SU-DHL-6 (cell line): ENCODE measurements around the gene SPESP1.
"Not testable (repeated sequence)": the region's sequence is repeated elsewhere in the genome, so short reads cannot be mapped to it uniquely, and the experiment has no call there.

Experiments used
- H2AFZ ChIP-seq: fragments of 200-600 bp; sonication (generic); 2 replicates; pipeline ENCODE4 v1.6.1; 2014; ENCODE audit warnings: low read depth, mild to moderate bottlenecking, moderate library complexity, mixed read lengths, antibody characterized with exemption, low read length; ENCODE audit not compliant: severe bottlenecking
- H3F3A ChIP-seq: fragments of 200-600 bp; shearing (Covaris generic); 2 replicates; pipeline ENCODE4 v1.6.0; 2016; ENCODE audit warnings: antibody characterized with exemption, mild to moderate bottlenecking; ENCODE audit not compliant: insufficient read depth
- H3K27ac ChIP-seq: fragments of 200-600 bp; sonication (generic); 2 replicates; pipeline ENCODE4 v1.5.1; 2016; ENCODE audit warnings: low read depth, mild to moderate bottlenecking, low read length, moderate library complexity, mixed read lengths
- H3K27me3 ChIP-seq: fragments of 200-600 bp; sonication (generic), shearing (Covaris generic); 2 replicates; pipeline ENCODE4 v1.6.0; 2014; ENCODE audit warnings: mild to moderate bottlenecking, low read length
- H3K36me3 ChIP-seq: fragments of 200-600 bp; sonication (generic); 2 replicates; pipeline ENCODE4 v1.6.1; 2014; ENCODE audit warnings: mild to moderate bottlenecking, low read length, mixed read lengths
- H3K4me2 ChIP-seq: fragments of 300-600, 200-600 bp; shearing (Covaris generic), sonication (generic); 2 replicates; pipeline ENCODE4 v1.6.0; 2014; ENCODE audit warnings: low read length, low read depth, mild to moderate bottlenecking; ENCODE audit not compliant: poor library complexity, severe bottlenecking
- H3K4me3 ChIP-seq: fragments of 200-600 bp; sonication (generic); 2 replicates; pipeline ENCODE4 v1.5.1; 2014; ENCODE audit warnings: antibody characterized with exemption, low read length, mild to moderate bottlenecking, mixed read lengths; ENCODE audit not compliant: insufficient read depth, poor library complexity, severe bottlenecking
- H3K79me2 ChIP-seq: fragments of 200-600 bp; sonication (generic); 2 replicates; pipeline ENCODE4 v1.6.1; 2014; ENCODE audit warnings: mild to moderate bottlenecking, low read length, moderate library complexity; ENCODE audit not compliant: insufficient read depth
- H3K9ac ChIP-seq: fragments of 200-600 bp; sonication (generic); 2 replicates; pipeline ENCODE4 v1.7.0; 2014; ENCODE audit warnings: mild to moderate bottlenecking, low read length
- H3K9me2 ChIP-seq: fragments of 200-600 bp; sonication (generic); replicated peaks from 2 replicates; pipeline ENCODE4 v1.6.1; 2014; ENCODE audit warnings: low read length; ENCODE audit not compliant: insufficient read depth
- H3K9me3 ChIP-seq: fragments of 200-600 bp; sonication (generic); 2 replicates; pipeline ENCODE4 v1.6.1; 2014; ENCODE audit warnings: low read length, mixed read lengths; ENCODE audit not compliant: insufficient read depth
- H4K20me1 ChIP-seq: fragments of 200-600 bp; sonication (generic); 2 replicates; pipeline ENCODE4 v1.6.1; 2014; ENCODE audit warnings: low read depth, mild to moderate bottlenecking, antibody characterized with exemption, low read length, moderate library complexity, mixed read lengths
- CTCF ChIP-seq: fragments of 200-600 bp; sonication (generic); IDR thresholded peaks from one replicate; pipeline ENCODE4 v1.5.1; 2017; ENCODE audit warnings: antibody characterized with exemption, mild to moderate bottlenecking, low read length, moderate library complexity; ENCODE audit not compliant: insufficient read depth, poor library complexity, severe bottlenecking
- EZH2phosphoT487 ChIP-seq: fragments of 200-600 bp; sonication (generic), shearing (Covaris generic); conservative IDR thresholded peaks from 2 replicates; pipeline ENCODE4 v1.6.1; 2018; ENCODE audit warnings: mild to moderate bottlenecking, antibody characterized with exemption, low read length, moderate library complexity, mixed read lengths

Gene SPESP1

GRCh38 chr15:68962465-68962864 is 32.1 kb downstream of the SPESP1 start:
- Histone ChIP-seq H4K20me1 (no peaks in the 10 kb centered on the region), H3K36me3 (no peaks in the 10 kb centered on the region), H3K9me3 (no peaks in the 10 kb centered on the region), H3K4me3 (no peak overlapping the region), H3K9me2 (no peaks in the 10 kb centered on the region), H3F3A (no peaks in the 10 kb centered on the region), H2AFZ (no peak overlapping the region), H3K27ac (no peak overlapping the region), H3K4me2 (no peak overlapping the region), H3K27me3 (no peaks in the 10 kb centered on the region), H3K9ac (no peak overlapping the region), H3K79me2 (no peaks in the 10 kb centered on the region)
- TF ChIP-seq EZH2phosphoT487 (no peak), CTCF (no peak)

- H3K9ac ChIP-seq, H3K36me3 ChIP-seq, H3F3A ChIP-seq, H3K9me3 ChIP-seq, H3K27me3 ChIP-seq, H3K9me2 ChIP-seq, H3K27ac ChIP-seq, H3K79me2 ChIP-seq, H3K4me2 ChIP-seq, H4K20me1 ChIP-seq, H3K4me3 ChIP-seq, H2AFZ ChIP-seq: not testable (repeated sequence)
These were observed 33.4 kb downstream of the SPESP1 start for GRCh38 chr15:68963719-68964118.

- H3F3A ChIP-seq: no peaks in the 10 kb centered on the region
- TF ChIP-seq CTCF (no peak), EZH2phosphoT487 (no peak)
These were observed 36.7 kb downstream of the SPESP1 start for GRCh38 chr15:68966996-68967395.

GRCh38 chr15:68967948-68968347 is 37.6 kb downstream of the SPESP1 start:
- H3K79me2 ChIP-seq: no peaks in the 10 kb centered on the region
- no peak overlapping the region for H3K4me3 ChIP-seq
- no peaks in the 10 kb centered on the region for H3K9me3 ChIP-seq
- H3K9ac ChIP-seq: no peak overlapping the region
- H2AFZ ChIP-seq: no peak overlapping the region
- H3K4me2 ChIP-seq: no peak overlapping the region
- no peaks in the 10 kb centered on the region for H3K27me3 ChIP-seq
- no peaks in the 10 kb centered on the region; the same call in 1 of the 2 replicates for H4K20me1 ChIP-seq
- TF ChIP-seq CTCF (no peak), EZH2phosphoT487 (no peak)
- no peaks in the 10 kb centered on the region for H3K9me2 ChIP-seq
- no peaks in the 10 kb centered on the region for H3F3A ChIP-seq
- no peaks in the 10 kb centered on the region for H3K36me3 ChIP-seq
- no peak overlapping the region for H3K27ac ChIP-seq

More at GRCh38 chr15:68966996-68967395, 36.7 kb downstream of the SPESP1 start:
- Histone ChIP-seq H3K9me3 (no peaks in the 10 kb centered on the region), H2AFZ (no peak overlapping the region), H3K36me3 (no peaks in the 10 kb centered on the region), H3K79me2 (no peaks in the 10 kb centered on the region), H3K4me2 (no peak overlapping the region), H3K27ac (no peak overlapping the region), H3K4me3 (no peak overlapping the region), H3K27me3 (no peaks in the 10 kb centered on the region), H3K9me2 (no peaks in the 10 kb centered on the region), H3K9ac (no peak overlapping the region), H4K20me1 (no peaks in the 10 kb centered on the region; the same call in 1 of the 2 replicates)
